Endothelial cell of umbilical vein (primary cell): ENCODE data around the gene CHMP6. TPM values are rescaled to one million over a fixed set of nuclear protein-coding genes. Genes with fewer than 3 reads are reported as not detected.

Source experiments
- BruUV-seq: library from RNA; stranded (reverse); fragments of 400-500 nt; replicated peaks from 2 replicates; lab custom pipeline; 2021; lab: Mats Ljungman, UMichigan
- CTCF ChIA-PET: fragments of 300-600, 350-600 bp; sonication (Branson Sonifier 250); formaldehyde crosslinking; loops from one replicate; lab custom pipeline; 2021; ENCODE audit warnings: antibody characterized with exemption, inconsistent platforms; lab: Charles Lee
- POLR2A ChIA-PET: fragments of 300-600, 350-600 bp; sonication (Branson Sonifier 250); formaldehyde crosslinking; loops from one replicate; lab custom pipeline; 2021; ENCODE audit warnings: antibody characterized with exemption, inconsistent platforms; lab: Charles Lee
- DNase-seq: peaks from one replicate; pipeline ENCODE4 v3.0.0-alpha.2; 2011; ENCODE audit warnings: low read depth, low spot score
- FAIRE-seq: peaks from 2 replicates; lab custom pipeline; 2011; peaks lifted over from hg19 to GRCh38; lab: Jason Lieb, UNC
- H2AFZ ChIP-seq: 2 replicates; pipeline ENCODE4 v1.6.0; 2012; ENCODE audit warnings: low read depth, low read length, control low read depth, inconsistent platforms
- H3K27ac ChIP-seq: 2 replicates; pipeline ENCODE4 v1.5.1; 2011; ENCODE audit warnings: low read depth, mild to moderate bottlenecking, control low read depth, low read length, moderate library complexity; ENCODE audit not compliant: insufficient read depth
- H3K27me3 ChIP-seq, 2 experiments: 2 replicates each; pipeline versions ENCODE4 v1.6.0 to v1.6.1; 2011; ENCODE audit warnings: low read length in 2 of 2, mixed read lengths in 1 of 2; ENCODE audit not compliant: control insufficient read depth in 2 of 2, insufficient read depth in 2 of 2
- H3K36me3 ChIP-seq, 2 experiments: 2 replicates in 1 of 2; 3 replicates in 1 of 2; pipeline ENCODE4 v1.5.1; 2011; ENCODE audit warnings: low read length in 2 of 2, mild to moderate bottlenecking in 1 of 2, moderate library complexity in 1 of 2; ENCODE audit not compliant: control insufficient read depth in 2 of 2, insufficient read depth in 2 of 2; ENCODE audit errors: extremely low read depth in 1 of 2
- H3K4me1 ChIP-seq: 3 replicates; pipeline ENCODE4 v1.5.1; 2011; ENCODE audit warnings: mild to moderate bottlenecking, low read length; ENCODE audit not compliant: control insufficient read depth, insufficient read depth; ENCODE audit errors: extremely low read depth
- H3K4me2 ChIP-seq: 2 replicates; pipeline ENCODE4 v1.6.1; 2011; ENCODE audit warnings: low read length, control low read depth, mixed read lengths; ENCODE audit not compliant: insufficient read depth
- H3K4me3 ChIP-seq, 3 experiments: fragments of 200-600 bp in 1 of 3; sonication (generic), shearing (Covaris generic) in 1 of 3; replicated peaks in 1 of 3; 2 replicates each; pipeline ENCODE4 v1.5.1; 2011 to 2016; ENCODE audit warnings: control low read depth in 3 of 3, low read length in 3 of 3, mild to moderate bottlenecking in 2 of 3, inconsistent platforms in 1 of 3, low read depth in 1 of 3, moderate library complexity in 1 of 3; ENCODE audit not compliant: insufficient read depth in 1 of 3
- H3K79me2 ChIP-seq: 2 replicates; pipeline ENCODE4 v1.6.0; 2012; ENCODE audit warnings: low read length, inconsistent platforms; ENCODE audit not compliant: control insufficient read depth, insufficient read depth
- H3K9ac ChIP-seq: replicated peaks from 2 replicates; pipeline ENCODE3; 2011; ENCODE audit warnings: low read length, control low read depth; ENCODE audit not compliant: insufficient read depth; ENCODE audit errors: extremely low read depth
- H3K9me1 ChIP-seq: replicated peaks from 3 replicates; pipeline ENCODE4 v1.6.0; 2011; ENCODE audit warnings: mild to moderate bottlenecking, low read length; ENCODE audit not compliant: control insufficient read depth, insufficient read depth; ENCODE audit errors: extremely low read depth
- H3K9me3 ChIP-seq: replicated peaks from 2 replicates; pipeline ENCODE4 v1.5.1; 2012; ENCODE audit warnings: low read length, inconsistent platforms; ENCODE audit not compliant: control insufficient read depth, insufficient read depth
- H4K20me1 ChIP-seq: replicated peaks from 2 replicates; pipeline ENCODE3; 2011; ENCODE audit warnings: mild to moderate bottlenecking, low read length; ENCODE audit not compliant: control insufficient read depth, insufficient read depth; ENCODE audit errors: extremely low read depth
- EZH2 ChIP-seq: IDR thresholded peaks from 2 replicates; pipeline ENCODE4 v1.6.1; 2012; ENCODE audit warnings: borderline replicate concordance, low read depth, mild to moderate bottlenecking, moderate library complexity, low read length, inconsistent platforms; ENCODE audit not compliant: severe bottlenecking
- FOS ChIP-seq: IDR thresholded peaks from 2 replicates; pipeline ENCODE4 v1.6.1; 2011; ENCODE audit warnings: mild to moderate bottlenecking, low read length, moderate library complexity, borderline replicate concordance; ENCODE audit not compliant: insufficient read depth
- GATA2 ChIP-seq: IDR thresholded peaks from 2 replicates; pipeline ENCODE4 v1.7.0; 2011; ENCODE audit warnings: low read depth, mild to moderate bottlenecking, moderate library complexity, mixed read lengths, low read length; ENCODE audit not compliant: insufficient read length, insufficient read depth
- JUN ChIP-seq: IDR thresholded peaks from 2 replicates; pipeline ENCODE4 v1.6.1; 2011; ENCODE audit warnings: borderline replicate concordance, low read depth; ENCODE audit not compliant: insufficient read length, insufficient read depth
- MYC ChIP-seq: IDR thresholded peaks from one replicate; pipeline ENCODE4 v1.6.1; 2011; ENCODE audit warnings: mild to moderate bottlenecking, low read depth, low read length
- POLR2A ChIP-seq: IDR thresholded peaks from 2 replicates; pipeline ENCODE4 v1.6.1; 2012; ENCODE audit warnings: low read depth, mild to moderate bottlenecking, control low read depth, low read length
- POLR2AphosphoS5 ChIP-seq: IDR thresholded peaks from 2 replicates; pipeline ENCODE4 v1.6.1; 2012; ENCODE audit warnings: low read depth, mild to moderate bottlenecking, control low read depth, low read length, moderate library complexity; ENCODE audit not compliant: insufficient read depth
- dilution Hi-C: fragments of 300-500 bp; cut with MboI; formaldehyde crosslinking; loops from one replicate; pipeline ENCODE4 v1.15.0; 2019; ENCODE audit warnings: low sequenced_read_pairs; ENCODE audit not compliant: extremely low pct_ligation_motif_present
- intact Hi-C: fragments of 100-400 bp; cut with micrococcal nuclease; formaldehyde crosslinking; loops from one replicate; pipeline ENCODE4 v1.10.0; 2022
- polyA plus RNA-seq, 4 experiments: library from polyadenylated mRNA; depleted of rRNA in 3 of 4; stranded (reverse) in 3 of 4; unstranded in 1 of 4; fragments of >200 nt; gene quantifications; 2 replicates each; pipeline versions ENCODE4 v1.2.1 to v1.2.3, GENCODE V29; 2011 to 2012; ENCODE audit warnings: missing spikeins in 1 of 4
- total RNA-seq: library from RNA; stranded (reverse); gene quantifications from 2 replicates; pipeline ENCODE4 v1.2.3, GENCODE V29; 2021
- TF ChIP-seq, protein P1 (sequence below): IDR thresholded peaks from 2 replicates; pipeline ENCODE4 v1.6.1; 2011; ENCODE audit not compliant: insufficient read depth, insufficient read length
- TF ChIP-seq, protein P2 (sequence below), 2 donors: IDR thresholded peaks; 1 replicate in 1 of 2; 2 replicates in 1 of 2; pipeline ENCODE4 v1.5.1; 2011; ENCODE audit warnings: low read length in 2 of 2, mild to moderate bottlenecking in 2 of 2, moderate library complexity in 2 of 2, control low read depth in 1 of 2, inconsistent platforms in 1 of 2, low read depth in 1 of 2; ENCODE audit not compliant: insufficient read depth in 1 of 2; ENCODE audit errors: extremely low read depth in 1 of 2

CHMP6 gene
- total and polyA plus RNA-seq, 2 donors (not counting 3 experiments of a cell fraction or from before 2014, with no cell fraction given) = 42.5 to 48.5 TPM

DNA sequence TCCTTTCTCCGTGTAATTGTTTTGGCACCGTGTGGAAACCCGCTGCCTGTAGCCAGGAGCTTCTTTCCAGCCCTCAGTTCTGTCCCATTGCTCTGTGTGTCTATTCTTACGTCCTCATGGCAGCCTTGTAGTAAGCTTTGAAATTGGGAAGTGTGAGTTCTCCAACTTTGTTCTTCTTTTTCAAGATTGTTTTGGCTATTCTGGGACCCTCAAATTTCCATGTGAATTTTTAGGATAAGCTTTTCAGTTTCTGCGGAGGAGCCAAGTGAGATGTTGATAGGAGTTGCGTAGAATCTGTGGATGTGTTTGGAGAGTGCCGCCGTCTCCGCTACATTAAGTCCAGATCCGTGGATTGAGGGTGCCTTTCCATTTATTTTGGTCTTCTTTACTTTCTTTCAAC is 15.2 kb downstream of the CHMP6 start:
- no peaks in the 10 kb centered on the region for H4K20me1 ChIP-seq
- dilution Hi-C loops (no loop called here), intact Hi-C loops (no loop called here)
- no peaks in the 10 kb centered on the region for H3K36me3 ChIP-seq
- no peak overlapping the region for H3K27ac ChIP-seq
- no peak overlapping the region for H3K9ac ChIP-seq
- peaks cover 22 to 34% of the 10 kb centered on the region in 2 experiments for H3K27me3 ChIP-seq
- peaks cover 3% of the 10 kb centered on the region for H3K4me1 ChIP-seq
- H3K4me3 ChIP-seq = no peak overlapping the region
- H3K4me2 ChIP-seq = no peak overlapping the region
- H2AFZ ChIP-seq = no peak overlapping the region
- no peak for DNase-seq
- no peaks in the 10 kb centered on the region for H3K79me2 ChIP-seq
- CTCF ChIA-PET = interaction anchor here (0.8 to 1.1 kb wide), 2 partner anchors 19 to 22 kb away, joined by 3 read pairs; no protein-coding TSS in a partner anchor
- POLR2A ChIA-PET = no interaction called here
- no peak for FAIRE-seq
- BruUV-seq = no TSS peak
- TF ChIP-seq MYC (no peak), GATA2 (no peak), POLR2AphosphoS5 (no peak), EZH2 (no peak), POLR2A (no peak), FOS (no peak), JUN (no peak)
- TF ChIP-seq, protein P1, sequence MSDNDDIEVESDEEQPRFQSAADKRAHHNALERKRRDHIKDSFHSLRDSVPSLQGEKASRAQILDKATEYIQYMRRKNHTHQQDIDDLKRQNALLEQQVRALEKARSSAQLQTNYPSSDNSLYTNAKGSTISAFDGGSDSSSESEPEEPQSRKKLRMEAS = no peak
- TF ChIP-seq, protein P2, sequence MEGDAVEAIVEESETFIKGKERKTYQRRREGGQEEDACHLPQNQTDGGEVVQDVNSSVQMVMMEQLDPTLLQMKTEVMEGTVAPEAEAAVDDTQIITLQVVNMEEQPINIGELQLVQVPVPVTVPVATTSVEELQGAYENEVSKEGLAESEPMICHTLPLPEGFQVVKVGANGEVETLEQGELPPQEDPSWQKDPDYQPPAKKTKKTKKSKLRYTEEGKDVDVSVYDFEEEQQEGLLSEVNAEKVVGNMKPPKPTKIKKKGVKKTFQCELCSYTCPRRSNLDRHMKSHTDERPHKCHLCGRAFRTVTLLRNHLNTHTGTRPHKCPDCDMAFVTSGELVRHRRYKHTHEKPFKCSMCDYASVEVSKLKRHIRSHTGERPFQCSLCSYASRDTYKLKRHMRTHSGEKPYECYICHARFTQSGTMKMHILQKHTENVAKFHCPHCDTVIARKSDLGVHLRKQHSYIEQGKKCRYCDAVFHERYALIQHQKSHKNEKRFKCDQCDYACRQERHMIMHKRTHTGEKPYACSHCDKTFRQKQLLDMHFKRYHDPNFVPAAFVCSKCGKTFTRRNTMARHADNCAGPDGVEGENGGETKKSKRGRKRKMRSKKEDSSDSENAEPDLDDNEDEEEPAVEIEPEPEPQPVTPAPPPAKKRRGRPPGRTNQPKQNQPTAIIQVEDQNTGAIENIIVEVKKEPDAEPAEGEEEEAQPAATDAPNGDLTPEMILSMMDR (IDR thresholded peaks at IDR 0.05; ENCODE audit: extremely low read depth in 1 of 2, insufficient read depth in 1 of 2, low read depth in 1 of 2, low read length in 2 of 2) = no peak
- no peaks in the 10 kb centered on the region for H3K9me3 ChIP-seq
- no peaks in the 10 kb centered on the region for H3K9me1 ChIP-seq
